GM12872 (cell line): ENCODE measurements around the gene ECSCR.

Source experiments
- TF ChIP-seq, protein P1 (sequence below): IDR thresholded peaks from 3 replicates; pipeline ENCODE4 v1.5.1; 2011; ENCODE audit warnings: low read depth, mild to moderate bottlenecking, low read length, moderate library complexity; ENCODE audit not compliant: insufficient read depth

Gene ECSCR

DNA sequence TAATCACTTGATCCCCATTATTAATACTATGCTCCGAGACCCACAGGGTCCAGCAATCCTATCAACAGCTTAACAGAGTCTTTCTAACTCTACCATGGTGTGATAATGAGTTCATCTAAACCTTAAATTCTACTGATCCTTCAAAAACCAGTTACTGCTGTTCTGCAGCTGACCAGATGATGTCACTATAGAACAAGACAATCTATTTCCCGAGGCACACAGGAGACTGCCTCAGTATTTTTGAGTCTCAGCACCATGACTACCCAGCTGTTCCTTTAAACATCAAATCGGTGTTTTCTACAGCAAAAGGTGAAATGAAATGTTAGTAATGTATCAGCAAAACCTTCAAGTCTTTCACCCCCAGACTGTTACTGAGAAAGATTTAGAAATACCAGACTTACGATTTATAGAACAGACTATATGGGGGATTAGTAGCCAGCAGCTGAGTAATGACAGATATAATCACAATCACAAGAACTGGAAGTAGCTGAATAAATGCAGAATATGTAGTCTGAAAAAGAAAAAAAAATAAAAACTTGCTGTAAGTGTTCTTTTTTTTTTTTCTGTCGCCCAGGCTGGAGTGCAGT, 40.1 kb downstream of the ECSCR start:
- TF ChIP-seq, protein P1, sequence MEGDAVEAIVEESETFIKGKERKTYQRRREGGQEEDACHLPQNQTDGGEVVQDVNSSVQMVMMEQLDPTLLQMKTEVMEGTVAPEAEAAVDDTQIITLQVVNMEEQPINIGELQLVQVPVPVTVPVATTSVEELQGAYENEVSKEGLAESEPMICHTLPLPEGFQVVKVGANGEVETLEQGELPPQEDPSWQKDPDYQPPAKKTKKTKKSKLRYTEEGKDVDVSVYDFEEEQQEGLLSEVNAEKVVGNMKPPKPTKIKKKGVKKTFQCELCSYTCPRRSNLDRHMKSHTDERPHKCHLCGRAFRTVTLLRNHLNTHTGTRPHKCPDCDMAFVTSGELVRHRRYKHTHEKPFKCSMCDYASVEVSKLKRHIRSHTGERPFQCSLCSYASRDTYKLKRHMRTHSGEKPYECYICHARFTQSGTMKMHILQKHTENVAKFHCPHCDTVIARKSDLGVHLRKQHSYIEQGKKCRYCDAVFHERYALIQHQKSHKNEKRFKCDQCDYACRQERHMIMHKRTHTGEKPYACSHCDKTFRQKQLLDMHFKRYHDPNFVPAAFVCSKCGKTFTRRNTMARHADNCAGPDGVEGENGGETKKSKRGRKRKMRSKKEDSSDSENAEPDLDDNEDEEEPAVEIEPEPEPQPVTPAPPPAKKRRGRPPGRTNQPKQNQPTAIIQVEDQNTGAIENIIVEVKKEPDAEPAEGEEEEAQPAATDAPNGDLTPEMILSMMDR, result peak; percentile 79

DNA sequence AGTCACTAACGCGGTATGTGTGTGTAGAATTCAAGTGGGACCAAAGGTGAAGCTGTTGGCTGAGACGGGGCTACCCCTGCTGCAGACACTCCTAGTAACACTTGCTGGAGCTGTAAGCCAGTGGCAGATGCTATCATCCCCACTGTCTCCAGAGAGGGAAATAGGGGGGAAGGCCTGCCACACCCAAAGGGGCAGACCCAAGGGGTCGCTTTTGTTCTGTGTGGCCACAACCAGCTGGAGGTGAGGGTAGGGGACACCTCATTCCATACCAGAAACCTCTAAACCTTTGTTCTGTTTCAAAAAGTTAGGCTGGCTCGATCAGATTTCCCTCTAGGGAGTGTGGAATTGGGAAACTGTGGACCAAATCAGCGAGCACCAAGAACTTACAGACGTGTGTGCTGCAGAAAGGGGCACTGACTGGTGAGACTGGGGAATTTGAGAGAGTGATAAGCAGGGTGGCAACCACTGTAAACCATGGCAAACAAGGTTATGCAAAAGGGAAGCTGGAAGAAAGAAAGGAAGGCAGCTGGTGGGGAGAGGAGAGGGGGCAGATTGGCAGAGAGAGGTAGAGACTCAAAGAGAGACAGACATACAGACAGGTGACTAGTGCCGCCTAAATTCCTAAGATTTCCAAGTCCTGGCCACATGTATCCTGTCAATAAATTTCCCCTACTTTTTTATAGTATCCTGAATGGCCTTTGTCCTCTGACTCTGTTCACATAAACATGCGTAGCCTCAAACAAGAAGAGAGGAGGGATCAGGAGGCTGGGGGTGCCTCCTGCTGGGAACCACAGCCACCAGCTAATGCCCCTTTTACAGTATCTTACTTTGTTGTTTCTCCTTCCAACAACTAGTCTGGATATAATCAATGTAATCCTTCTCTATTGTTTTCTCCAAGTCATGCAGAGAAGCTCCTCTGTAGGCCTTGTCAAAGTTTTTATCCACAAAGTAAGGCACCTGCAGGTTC, 43.0 kb downstream of the ECSCR start:
- TF ChIP-seq, protein P1, result no peak

DNA sequence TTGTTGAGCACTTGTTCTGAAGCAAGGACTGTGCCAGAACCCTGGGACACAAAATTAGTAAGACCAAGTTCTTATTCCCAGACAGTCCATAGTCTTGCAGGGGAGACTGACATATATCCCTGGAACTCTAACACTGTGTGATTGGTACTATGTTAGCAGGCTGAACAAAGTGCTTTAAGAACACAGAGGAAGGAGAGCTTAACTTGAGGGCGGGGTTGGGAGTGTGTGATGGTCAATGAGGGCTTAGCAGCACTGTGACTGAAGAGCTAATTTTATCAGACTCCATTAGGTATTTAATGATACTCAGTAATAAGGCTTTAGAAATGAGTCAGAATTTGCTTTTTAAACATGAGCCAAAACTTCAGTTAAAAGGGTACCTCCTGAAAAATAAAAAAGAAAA, 43.8 kb downstream of the ECSCR start:
- TF ChIP-seq, protein P1, result no peak

DNA sequence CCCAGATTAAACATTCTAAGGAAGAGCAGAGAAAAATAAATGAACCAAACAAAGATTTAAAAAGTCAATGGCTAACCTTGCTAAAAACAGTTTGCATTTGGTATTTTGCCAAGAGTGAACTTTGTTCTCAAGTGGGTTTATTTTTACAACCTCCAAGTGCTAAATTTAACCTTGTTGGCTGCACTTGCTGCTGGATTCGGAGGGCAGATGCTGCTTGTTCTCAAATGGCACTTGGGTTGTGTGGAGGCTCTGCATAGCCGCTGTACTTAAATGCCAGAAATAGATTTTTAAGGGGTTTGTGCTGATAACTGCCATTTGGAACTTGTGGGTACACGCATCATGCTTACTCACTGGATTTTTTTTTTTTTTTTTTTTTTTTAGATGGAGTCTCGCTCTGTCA, 45.3 kb downstream of the ECSCR start:
- TF ChIP-seq, protein P1, result no peak

DNA sequence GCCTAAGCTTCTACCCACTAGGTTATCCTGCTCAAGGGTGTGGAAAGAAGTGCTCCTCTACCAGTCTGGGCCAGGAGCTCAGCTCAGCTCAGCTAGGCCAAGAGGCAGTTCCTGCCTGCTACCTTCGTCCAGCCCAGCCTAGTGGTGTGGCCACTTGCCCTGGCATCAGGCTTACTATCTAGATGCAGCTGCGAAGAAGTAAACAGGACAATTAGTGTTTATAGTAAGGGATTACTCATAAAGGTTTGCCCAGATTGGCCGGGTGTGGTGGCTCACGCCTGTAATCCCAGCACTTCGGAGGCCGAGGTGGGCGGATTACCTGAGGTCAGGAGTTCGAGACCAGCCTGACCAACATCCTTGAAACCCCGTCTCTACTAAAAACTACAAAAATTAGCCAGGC, 45.9 kb downstream of the ECSCR start:
- TF ChIP-seq, protein P1, result no peak

DNA sequence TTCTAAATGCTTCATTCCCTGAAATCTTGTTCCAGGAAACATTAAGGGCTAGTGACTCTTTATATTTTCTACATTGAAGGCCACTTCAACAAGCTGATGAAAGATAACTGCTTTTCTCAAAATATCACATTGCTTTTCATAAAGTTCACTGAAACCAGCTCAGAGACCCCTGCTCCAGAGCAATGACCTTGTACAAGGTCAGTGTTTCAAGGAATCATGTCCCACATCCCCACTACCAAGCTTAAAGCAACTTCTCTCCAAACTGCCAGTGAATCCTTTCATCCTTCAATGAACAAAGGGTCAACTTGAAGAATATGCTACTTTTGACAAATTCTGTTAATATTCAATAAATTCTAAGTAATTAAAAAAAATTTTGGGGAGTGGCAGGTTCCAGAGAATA, 46.7 kb downstream of the ECSCR start:
- TF ChIP-seq, protein P1, result no peak

DNA sequence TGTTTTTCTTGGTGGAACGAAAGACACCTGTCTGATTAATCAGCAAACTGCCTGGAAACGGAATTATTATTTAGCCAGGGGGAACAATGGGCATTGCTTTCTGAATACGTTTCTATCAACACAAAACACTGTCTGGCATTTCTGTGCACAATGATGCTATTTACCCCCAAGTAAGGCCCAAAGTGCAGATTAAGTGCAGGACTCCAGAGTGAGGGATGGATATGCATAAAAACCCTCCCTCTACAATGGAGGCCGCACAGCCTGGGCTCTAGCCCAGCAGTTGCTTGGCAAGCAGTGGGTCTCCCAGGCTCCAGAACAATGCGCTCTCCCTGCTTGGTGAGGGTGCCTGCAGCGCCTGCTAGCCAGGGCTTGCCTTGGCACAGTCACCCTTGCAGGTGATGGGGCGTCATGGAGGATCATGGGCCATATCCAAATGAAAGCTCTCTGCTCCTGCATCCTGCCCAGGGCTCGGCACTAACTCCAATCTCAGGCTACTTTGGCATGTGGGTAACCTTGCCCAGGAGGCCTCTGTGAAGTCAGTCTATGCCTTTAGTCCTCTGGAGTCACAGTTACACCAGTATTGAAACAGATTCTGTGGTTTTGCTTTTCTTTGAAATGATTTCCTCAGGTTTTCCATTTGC, 47.2 kb downstream of the ECSCR start:
- TF ChIP-seq, protein P1, result no peak
